HEK293T (cell line): ENCODE measurements around the gene PPP1R3C.

ENCODE experiments used
- CTBP1 ChIP-seq: fragments of 450-650 bp; IDR thresholded peaks from 2 replicates; pipeline ENCODE4 v1.6.1; 2016; ENCODE audit warnings: borderline replicate concordance
- FOXK2 ChIP-seq: fragments of 450-650 bp; IDR thresholded peaks from 2 replicates; pipeline ENCODE4 v1.6.1; 2016; ENCODE audit warnings: mild to moderate bottlenecking
- FOXM1 ChIP-seq: fragments of 450-650 bp; IDR thresholded peaks from 2 replicates; pipeline ENCODE4 v1.6.1; 2017; ENCODE audit warnings: mild to moderate bottlenecking, borderline replicate concordance
- HDGF ChIP-seq: fragments of 450-650 bp; IDR thresholded peaks from 2 replicates; pipeline ENCODE4 v1.6.1; 2017; ENCODE audit warnings: antibody characterized with exemption, borderline replicate concordance
- PKNOX1 ChIP-seq: fragments of 450-650 bp; IDR thresholded peaks from 2 replicates; pipeline ENCODE4 v1.6.1; 2016
- SUZ12 ChIP-seq: fragments of 450-650 bp; IDR thresholded peaks from 2 replicates; pipeline ENCODE4 v1.6.1; 2016; ENCODE audit warnings: mild to moderate bottlenecking

GRCh38 chr10:91628383-91628782, 4.5 kb downstream of the PPP1R3C start:
- TF ChIP-seq CTBP1, result no peak
- TF ChIP-seq PKNOX1, result no peak
- TF ChIP-seq FOXK2, result no peak
- no peak for TF ChIP-seq FOXM1
- no peak for TF ChIP-seq SUZ12
- TF ChIP-seq HDGF, result no peak
